IPS DF 4.7 (cell line): ENCODE data around the gene SLC6A2.
"Not testable (repeated sequence)": the region's sequence is repeated elsewhere in the genome, so short reads cannot be mapped to it uniquely, and the experiment has no call there.

Source experiments
- DNase-seq: peaks from one replicate; pipeline ENCODE4 v3.0.0-alpha.2; 2013; ENCODE audit warnings: low spot score; ENCODE audit errors: extremely low read depth

The SLC6A2 gene

GRCh38 chr16:55709801-55710200, 54.0 kb downstream of the SLC6A2 start:
- no peak for DNase-seq

GRCh38 chr16:55710466-55710865, 54.7 kb downstream of the SLC6A2 start:
- DNase-seq: no peak

- peak; percentile 51 for DNase-seq
Observed at GRCh38 chr16:55711959-55712876, 56.4 kb downstream of the SLC6A2 start.

- DNase-seq: no peak
Observed at GRCh38 chr16:55713103-55713502, 57.3 kb downstream of the SLC6A2 start.

DNA sequence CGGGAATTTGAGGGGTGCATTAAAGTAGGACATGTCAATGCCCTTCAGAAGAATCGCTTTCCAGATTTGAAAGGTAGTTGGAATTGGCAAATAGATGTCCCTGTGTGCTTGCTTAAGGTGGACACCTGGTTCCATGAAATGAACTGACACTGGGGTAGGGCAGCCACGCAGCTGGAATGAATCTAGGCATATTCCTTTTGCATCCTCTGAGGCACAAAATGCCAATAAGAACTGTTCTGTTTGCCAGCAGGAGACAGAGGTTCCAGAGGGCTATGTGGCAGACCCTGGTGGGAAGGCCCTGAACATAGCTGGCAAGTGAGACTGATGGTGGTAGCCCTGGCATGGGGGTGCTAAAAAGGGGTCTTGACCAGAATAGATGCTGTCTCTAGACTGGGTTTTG, 61.5 kb downstream of the SLC6A2 start:
- DNase-seq: no peak

DNA sequence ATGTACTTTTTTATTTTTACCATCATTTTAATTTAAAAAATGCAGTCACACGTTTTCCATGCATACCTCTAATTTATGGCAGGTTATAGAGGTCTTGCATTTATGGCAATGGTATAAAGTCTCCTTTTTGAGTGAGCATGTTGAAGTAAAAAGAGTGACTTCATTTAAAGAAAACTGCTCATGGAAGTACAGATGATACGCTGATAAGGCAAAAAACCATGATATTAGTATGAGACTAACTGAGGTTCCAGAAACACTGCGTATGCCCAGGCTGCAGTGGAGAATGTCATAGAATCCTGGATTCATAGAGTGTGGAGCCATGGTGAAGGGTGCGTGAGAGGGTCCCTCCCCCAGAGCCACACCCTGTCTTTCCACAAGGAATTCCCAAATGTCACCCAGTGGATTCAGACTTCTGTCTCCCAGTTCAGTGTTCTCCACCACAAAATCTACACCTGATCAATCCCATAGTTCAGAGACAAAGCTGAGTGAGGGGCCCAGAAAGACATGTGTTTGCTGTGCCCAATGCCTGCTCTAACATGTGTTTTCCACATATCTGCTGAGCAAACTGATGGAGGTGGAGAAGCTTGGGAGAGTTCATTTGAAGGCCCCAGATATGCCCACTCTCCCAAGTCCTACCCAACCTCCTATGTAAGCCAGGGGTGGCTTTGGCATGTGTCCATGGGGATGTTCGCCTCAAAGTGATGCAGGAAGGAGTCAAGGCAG, 69.4 kb downstream of the SLC6A2 start:
- DNase-seq: no peak

DNA sequence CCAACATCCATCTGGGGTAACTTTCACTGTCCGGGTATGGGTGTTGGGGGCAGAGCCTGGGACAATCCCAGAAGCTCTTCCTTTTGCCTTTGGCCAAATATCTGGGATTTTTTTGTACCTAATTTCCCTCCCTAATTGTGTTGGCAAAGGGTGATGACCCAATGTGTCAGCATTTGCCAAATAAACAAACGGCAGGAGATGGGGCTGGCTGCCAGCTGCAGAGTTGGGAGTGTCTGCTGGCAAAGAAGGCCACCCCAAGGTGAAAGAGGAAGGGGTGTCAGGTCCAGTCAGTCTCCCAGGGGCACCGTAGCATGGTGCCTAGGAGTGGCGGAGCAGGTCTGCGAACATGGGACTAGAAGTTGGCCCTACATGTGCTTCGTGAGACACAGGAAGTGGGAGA, 73.0 kb downstream of the SLC6A2 start:
- no peak for DNase-seq

DNA sequence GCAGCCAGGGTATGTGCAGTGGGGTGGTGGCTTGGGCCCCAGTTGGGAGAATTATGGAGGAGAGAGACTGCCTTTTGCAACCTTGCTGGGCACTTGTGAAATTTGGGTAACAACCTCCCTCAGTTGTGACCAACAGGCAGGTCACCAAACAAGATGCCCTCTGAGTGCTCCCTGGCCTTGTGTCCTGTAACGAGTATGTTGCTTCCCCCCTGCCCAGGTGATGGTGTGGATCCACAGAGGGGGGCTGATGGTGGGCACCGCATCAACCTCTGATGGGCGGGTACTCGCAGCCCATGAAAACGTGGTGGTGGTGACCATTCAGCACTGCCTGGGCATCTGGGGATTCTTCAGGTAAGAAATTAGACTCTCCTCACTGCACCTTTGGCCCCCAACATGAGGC, 74.3 kb downstream of the SLC6A2 start:
- no peak for DNase-seq

GRCh38 chr16:55732496-55732895, 76.7 kb downstream of the SLC6A2 start:
- DNase-seq: no peak

- no peak for DNase-seq
Observed at GRCh38 chr16:55734665-55735064, 78.9 kb downstream of the SLC6A2 start.

- DNase-seq: no peak
Observed at GRCh38 chr16:55735120-55735781, 79.5 kb downstream of the SLC6A2 start.

DNA sequence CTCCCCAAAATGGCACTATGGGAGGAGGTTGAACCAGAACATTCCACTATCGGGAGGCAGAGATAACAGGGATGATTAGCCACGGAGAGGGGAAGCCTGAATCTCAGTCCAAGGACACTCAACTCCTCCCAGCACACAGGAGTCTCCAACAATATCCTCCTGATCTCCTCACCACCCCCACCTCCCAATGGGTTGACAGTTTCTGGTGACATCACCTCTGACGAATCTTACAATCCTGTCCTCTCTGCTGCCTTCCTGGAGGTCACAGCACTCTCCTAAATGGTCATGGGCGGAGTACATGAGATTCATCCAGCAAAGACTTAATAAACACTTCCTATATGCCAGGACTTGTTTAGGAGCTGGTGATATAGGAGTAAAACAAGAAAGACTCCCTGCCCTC, 80.9 kb downstream of the SLC6A2 start:
- no peak for DNase-seq

GRCh38 chr16:55737318-55737717, 81.5 kb downstream of the SLC6A2 start:
- no peak for DNase-seq

DNA sequence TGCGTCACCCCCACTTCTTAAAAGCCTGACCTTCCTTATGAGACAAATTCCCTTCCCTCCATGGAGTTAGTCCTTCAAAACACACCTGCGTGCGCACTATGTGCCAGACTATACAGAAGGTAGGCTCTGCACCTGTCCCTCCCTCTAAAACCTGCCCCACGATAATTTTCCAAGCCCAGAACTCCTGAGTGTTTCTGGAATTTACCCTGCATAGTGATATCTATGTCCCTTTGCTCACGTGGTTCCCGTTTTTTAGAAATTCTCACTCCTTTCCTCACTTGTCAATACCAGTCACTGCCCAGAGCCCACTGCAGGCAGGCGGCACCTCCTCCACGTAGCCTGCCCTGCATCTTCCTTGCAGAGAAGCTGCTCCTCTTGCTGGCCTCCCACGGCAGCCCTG, 82.2 kb downstream of the SLC6A2 start:
- DNase-seq: no peak

DNA sequence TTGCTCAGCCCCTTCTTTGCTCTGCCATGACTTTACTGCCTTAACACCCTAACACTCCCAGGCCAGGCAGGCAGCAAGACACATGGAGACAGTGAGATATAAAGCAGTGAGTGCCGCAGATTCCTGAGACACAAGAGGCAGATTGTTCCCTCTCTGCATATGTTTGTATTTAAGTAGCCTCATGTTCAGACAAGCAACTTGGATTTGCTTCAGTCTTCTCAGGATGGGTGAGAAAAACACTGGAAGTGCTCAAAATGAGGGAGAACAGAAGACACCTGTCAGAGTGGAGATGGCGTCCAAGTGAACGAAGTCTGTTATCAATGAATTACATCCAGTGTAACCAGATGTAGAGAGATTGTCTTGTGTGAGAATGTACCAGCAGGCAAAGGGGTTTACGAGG, 90.3 kb downstream of the SLC6A2 start:
- DNase-seq: no peak

GRCh38 chr16:55747785-55748184, 92.0 kb downstream of the SLC6A2 start:
- DNase-seq: no peak

GRCh38 chr16:55752465-55753144, 96.8 kb downstream of the SLC6A2 start:
- not testable (repeated sequence) for DNase-seq

GRCh38 chr16:55753145-55753631, 97.4 kb downstream of the SLC6A2 start:
- DNase-seq: not testable (repeated sequence)
